Coronary artery (tissue), 2 donors: ENCODE data around the gene RPL6.
"Not testable (repeated sequence)": the region's sequence is repeated elsewhere in the genome, so short reads cannot be mapped to it uniquely, and the experiment has no call there.

ENCODE experiments used
- DNase-seq: peaks from one replicate; pipeline ENCODE4 v3.0.0-alpha.2; 2017; ENCODE audit warnings: low spot score
- H3K27ac ChIP-seq, 2 donors: fragments of 200-600 bp; sonication (generic); one replicate each; pipeline ENCODE4 v1.5.1; 2016 to 2019
- H3K4me3 ChIP-seq: fragments of 200-600 bp; sonication (generic); 2 replicates; pipeline ENCODE4 v1.5.1; 2016; ENCODE audit warnings: mild to moderate bottlenecking, moderate library complexity
- CTCF ChIP-seq: fragments of 200-600 bp; sonication (generic); IDR thresholded peaks from one replicate; pipeline ENCODE4 v1.5.1; 2019; ENCODE audit warnings: antibody characterized with exemption

The RPL6 gene

DNA sequence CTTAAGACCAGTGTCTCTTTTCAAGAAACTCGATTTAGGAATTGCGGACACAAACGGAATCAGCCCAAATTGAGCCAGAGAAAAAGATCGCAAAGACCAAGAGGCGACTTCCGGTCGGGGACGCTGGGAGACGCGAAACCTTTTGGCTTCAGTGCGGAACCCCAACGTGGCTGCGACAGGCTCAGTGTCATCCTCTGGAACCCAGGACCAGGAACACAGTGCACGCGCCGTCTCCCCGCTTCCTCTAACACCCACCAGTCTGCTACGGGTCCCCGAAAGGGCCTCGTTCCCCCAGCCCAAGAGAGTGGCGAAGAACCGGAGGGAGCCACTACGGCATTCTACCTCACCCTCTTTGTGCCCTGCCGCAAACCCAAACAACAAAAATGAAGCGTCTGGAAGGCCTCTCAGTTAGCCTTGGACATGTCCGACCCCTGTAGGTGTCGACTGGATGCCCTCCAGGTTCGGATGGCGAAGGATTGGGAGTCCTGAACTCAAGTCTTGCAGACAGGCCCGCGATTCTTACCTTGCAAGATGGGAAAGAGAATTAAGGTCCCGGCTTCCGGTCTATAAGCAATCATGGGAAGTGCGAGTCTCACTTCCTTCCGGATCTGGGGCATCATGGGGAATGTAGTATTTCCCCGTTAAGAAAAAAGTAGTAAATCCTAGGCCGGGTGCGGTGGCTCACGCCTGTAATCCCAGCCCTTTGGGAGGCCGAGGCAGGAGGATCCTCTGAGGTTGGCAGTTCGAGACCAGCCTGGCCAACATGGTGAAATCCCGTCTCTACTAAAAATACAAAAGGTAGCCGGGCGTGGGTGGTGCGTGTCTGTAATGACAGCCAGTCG is at the start of gene RPL6:
RPL6 (minus strand) TSS at position 542 of the 842 bp plus-strand sequence. CDS start 949 bp downstream, outside the sequence.
- no peak for TF ChIP-seq CTCF
- Histone ChIP-seq H3K4me3 (peak within 1 kb of the TSS; percentile 88), H3K27ac (peak within 1 kb of the TSS; percentile 90 to 91)
- DNase-seq, result peak; percentile 87

DNA sequence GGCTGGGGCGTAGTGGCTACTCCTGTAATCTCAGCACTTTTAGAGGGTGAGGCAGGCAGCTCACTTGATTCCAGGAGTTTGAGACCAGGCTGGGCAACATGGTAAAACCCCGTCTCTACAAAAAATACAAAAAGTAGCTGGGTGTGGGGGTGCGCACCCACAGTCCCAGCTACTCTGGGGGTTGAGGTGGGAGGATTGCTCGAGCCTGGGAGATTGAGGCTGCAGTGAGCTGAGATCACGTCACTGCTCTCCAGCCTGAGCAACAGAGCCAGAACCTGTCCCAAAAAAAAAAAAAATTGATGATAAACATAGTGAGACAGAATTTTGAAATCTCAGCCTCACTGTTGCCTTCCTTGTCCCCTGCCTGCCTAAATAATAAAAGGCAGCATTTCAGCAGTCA is 49.3 kb upstream of the RPL6 start:
- no peak for DNase-seq
- no peak for TF ChIP-seq CTCF
- Histone ChIP-seq H3K27ac (no peak overlapping the region), H3K4me3 (no peak overlapping the region)

GRCh38 chr12:112458330-112458729 is 48.9 kb upstream of the RPL6 start:
- H3K27ac ChIP-seq, result no peak overlapping the region
- no peak for DNase-seq
- no peak for TF ChIP-seq CTCF
- H3K4me3 ChIP-seq, result no peak overlapping the region

DNA sequence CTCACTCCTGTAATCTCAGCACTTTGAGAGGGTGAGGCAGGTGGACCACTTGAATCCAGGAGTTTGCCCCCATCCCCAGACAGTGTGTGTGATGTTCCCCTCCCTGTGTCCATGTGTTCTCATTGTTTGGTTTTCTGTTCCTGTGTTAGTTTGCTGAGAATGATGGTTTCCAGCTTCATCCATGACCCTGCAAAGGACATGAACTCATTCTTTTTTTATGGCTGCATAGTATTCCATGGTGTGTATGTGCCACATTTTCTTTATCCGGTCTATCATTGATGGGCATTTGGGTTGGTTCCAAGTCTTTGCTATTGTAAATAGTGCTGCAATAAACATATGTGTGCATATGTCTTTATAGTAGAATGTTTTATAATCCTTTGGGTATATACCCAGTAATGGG is 47.7 kb upstream of the RPL6 start:
- not testable (repeated sequence) for DNase-seq, H3K4me3 ChIP-seq, H3K27ac ChIP-seq

DNA sequence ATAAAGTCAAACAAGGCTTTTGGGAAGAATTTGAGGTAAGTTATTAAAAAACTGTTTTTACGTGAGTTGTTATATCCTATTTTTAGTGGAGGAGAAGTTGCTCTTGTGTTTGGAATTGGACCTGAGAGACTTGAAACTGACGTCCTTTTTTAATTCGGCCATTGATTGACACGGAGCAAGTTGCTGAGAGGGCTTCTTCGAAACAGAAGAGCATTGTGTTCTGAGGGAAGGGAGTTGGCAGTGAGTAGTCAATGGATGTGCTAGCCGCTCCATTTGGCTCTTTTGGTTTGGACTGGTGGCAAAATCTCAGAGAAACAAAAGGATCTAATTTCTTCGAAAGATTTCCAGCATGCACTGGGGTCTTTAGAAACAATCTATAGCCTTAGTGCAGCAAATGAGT is 46.6 kb upstream of the RPL6 start:
- H3K4me3 ChIP-seq, result no peak overlapping the region
- no peak for TF ChIP-seq CTCF

GRCh38 chr12:112450725-112451124 is 41.3 kb upstream of the RPL6 start:
- no peak for DNase-seq
- H3K27ac ChIP-seq, result no peak overlapping the region
- TF ChIP-seq CTCF, result no peak
- no peak overlapping the region for H3K4me3 ChIP-seq

More for the DNA sequence above, 46.6 kb upstream of the RPL6 start:
- no peak overlapping the region for H3K27ac ChIP-seq
- DNase-seq, result no peak

GRCh38 chr12:112448165-112448564 is 38.8 kb upstream of the RPL6 start:
- not testable (repeated sequence) for H3K27ac ChIP-seq, H3K4me3 ChIP-seq, DNase-seq

DNA sequence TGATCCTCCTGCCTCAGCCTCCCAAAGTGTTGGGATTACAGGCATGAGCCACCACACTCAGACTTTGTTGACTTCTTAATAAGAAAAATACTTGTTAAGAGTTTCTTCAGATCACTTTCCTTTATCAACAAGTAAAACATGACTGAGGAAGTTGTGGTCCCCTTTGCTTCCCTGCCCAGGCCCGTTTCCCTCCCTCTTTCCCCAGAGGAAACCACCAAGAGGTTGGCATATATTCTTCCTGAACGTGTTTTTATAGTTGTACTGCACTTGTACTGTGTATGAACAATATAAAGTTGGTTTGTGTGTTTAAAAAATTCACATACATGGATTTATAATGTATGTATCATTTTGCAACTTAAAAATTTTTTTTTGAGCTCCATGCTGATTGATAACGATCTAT is 37.7 kb upstream of the RPL6 start:
- DNase-seq, result no peak
- no peak overlapping the region for H3K27ac ChIP-seq
- TF ChIP-seq CTCF, result no peak
- H3K4me3 ChIP-seq, result no peak overlapping the region
